AG04450 (cell line): Measurements from ENCODE around the gene RCBTB1. TPM values are rescaled to one million over a fixed set of nuclear protein-coding genes. Genes with fewer than 3 reads are reported as not detected.

Experiments
- CTCF ChIA-PET: fragments of 300-600, 350-600 bp; formaldehyde crosslinking; extraction: SDS; loops from one replicate; lab custom pipeline; 2022; ENCODE audit warnings: antibody characterized with exemption, inconsistent platforms; lab: Charles Lee
- POLR2A ChIA-PET: fragments of 350-600 bp; formaldehyde crosslinking; extraction: SDS; loops from one replicate; lab custom pipeline; 2021; ENCODE audit warnings: antibody characterized with exemption, inconsistent platforms; lab: Yijun Ruan, JAX
- DNase-seq: peaks from one replicate; pipeline ENCODE4 v3.0.0-alpha.2; 2011; ENCODE audit warnings: low read depth, low spot score
- H3K27ac ChIP-seq: one replicate; pipeline ENCODE4 v1.5.1; 2012; ENCODE audit warnings: low read depth, low read length, control low read depth
- H3K27me3 ChIP-seq: one replicate; pipeline ENCODE4 v1.6.0; 2012; ENCODE audit warnings: low read length; ENCODE audit not compliant: control insufficient read depth, insufficient read depth
- H3K4me3 ChIP-seq: 2 replicates; pipeline ENCODE4 v1.5.1; 2011; ENCODE audit warnings: mild to moderate bottlenecking, low read depth, low read length, control low read depth
- H3K9me3 ChIP-seq: 2 replicates; pipeline ENCODE4 v1.5.1; 2012; ENCODE audit warnings: low read length; ENCODE audit not compliant: control insufficient read depth, insufficient read depth
- CTCF ChIP-seq: IDR thresholded peaks from 2 replicates; pipeline ENCODE4 v1.5.1; 2011; ENCODE audit warnings: low read depth, low read length, control low read depth, inconsistent platforms
- polyA plus RNA-seq: library from polyadenylated mRNA; depleted of rRNA; stranded (reverse); fragments of >200 nt; gene quantifications from 2 replicates; pipeline ENCODE4 v1.2.3, GENCODE V29; 2011

Gene RCBTB1
- polyA plus RNA-seq, 1 experiment: 28.5 TPM

- ChIA-PET POLR2A (no interaction called here), CTCF (interaction anchor here (0.7 kb wide), 1 partner anchor 13 kb away, joined by 3 read pairs; no protein-coding TSS in a partner anchor)
- H3K27me3 ChIP-seq: peaks cover 2% of the 10 kb centered on the region
- no peak overlapping the region for H3K27ac ChIP-seq
- no peak overlapping the region for H3K4me3 ChIP-seq
- no peak for DNase-seq
- peaks cover 6% of the 10 kb centered on the region; the same call in 1 of the 2 replicates for H3K9me3 ChIP-seq
- no peak for TF ChIP-seq CTCF
These were observed 44.6 kb upstream of the RCBTB1 start for GRCh38 chr13:49629947-49630346.

GRCh38 chr13:49629196-49629938 is 44.0 kb upstream of the RCBTB1 start:
- Histone ChIP-seq H3K9me3 (peaks cover 6% of the 10 kb centered on the region; the same call in 1 of the 2 replicates), H3K27me3 (no peaks in the 10 kb centered on the region), H3K4me3 (no peak overlapping the region), H3K27ac (no peak overlapping the region)
- POLR2A ChIA-PET: no interaction called here
- DNase-seq: no peak
- CTCF ChIA-PET: interaction anchor here (1.4 kb wide), 1 partner anchor 9 kb away, joined by 3 read pairs; no protein-coding TSS in a partner anchor
- TF ChIP-seq CTCF: no peak

- Histone ChIP-seq H3K27ac (no peak within 1 kb of the TSS), H3K27me3 (no peaks in the 10 kb centered on the region), H3K4me3 (no peak within 1 kb of the TSS), H3K9me3 (peaks cover 6% of the 10 kb centered on the region; the same call in 1 of the 2 replicates)
- DNase-seq: no peak
- CTCF ChIA-PET: interaction anchor here (0.6 to 1.4 kb wide), 3 partner anchors 10 to 165 kb away, joined by 3 read pairs; no protein-coding TSS in a partner anchor
- POLR2A ChIA-PET: interaction anchor here (0.5 kb wide), 1 partner anchor 165 kb away, joined by 4 read pairs; no protein-coding TSS in a partner anchor
- no peak for TF ChIP-seq CTCF
These were observed 42.7 kb upstream of the RCBTB1 start, which contains the start of gene ARL11 for GRCh38 chr13:49627831-49628652. Gene ARL11 (plus strand): TSS chr13:49628507. CDS start chr13:49630448, 1,941 bp downstream.

- Histone ChIP-seq H3K27me3 (no peaks in the 10 kb centered on the region), H3K9me3 (peaks cover 3% of the 10 kb centered on the region; the same call in 1 of the 2 replicates), H3K4me3 (no peak overlapping the region), H3K27ac (peak overlapping the region; percentile 31)
- no peak for TF ChIP-seq CTCF
- no peak for DNase-seq
- CTCF ChIA-PET: no interaction called here
- POLR2A ChIA-PET: interaction anchor here (0.7 kb wide), 1 partner anchor 145 kb away, joined by 3 read pairs; no protein-coding TSS in a partner anchor
These were observed 40.2 kb upstream of the RCBTB1 start for GRCh38 chr13:49625392-49626079.
